Measurements from ENCODE around the gene NOL6.
"Not testable (repeated sequence)": the region's sequence is repeated elsewhere in the genome, so short reads cannot be mapped to it uniquely, and the experiment has no call there.

The NOL6 gene

GRCh38 chr9:33454661-33455026, 19.1 kb downstream of the NOL6 start:
- not testable (repeated sequence) for DNase-seq (ENCODE audit: extremely low spot score, insufficient read length, low read depth)
- FAIRE-seq: peak; percentile 54

- FAIRE-seq: peak; percentile 26
These were observed 19.6 kb downstream of the NOL6 start for GRCh38 chr9:33453999-33454660.

GRCh38 chr9:33453286-33453860, 20.4 kb downstream of the NOL6 start:
- no peak for DNase-seq (ENCODE audit: extremely low spot score, insufficient read length, low read depth)

More at GRCh38 chr9:33453999-33454660, 19.6 kb downstream of the NOL6 start:
- DNase-seq (ENCODE audit: extremely low spot score, insufficient read length, low read depth): no peak

GRCh38 chr9:33452828-33453271, 20.9 kb downstream of the NOL6 start:
- FAIRE-seq (peak; percentile 84), DNase-seq (ENCODE audit: extremely low spot score, insufficient read length, low read depth) (no peak)

More at GRCh38 chr9:33453286-33453860, 20.4 kb downstream of the NOL6 start:
- no peak for FAIRE-seq

- FAIRE-seq: no peak
These were observed 23.0 kb downstream of the NOL6 start for GRCh38 chr9:33450621-33451146.

GRCh38 chr9:33449715-33450114, 24.0 kb downstream of the NOL6 start:
- DNase-seq (ENCODE audit: extremely low spot score, insufficient read length, low read depth) (no peak), FAIRE-seq (no peak)

More at GRCh38 chr9:33450621-33451146, 23.0 kb downstream of the NOL6 start:
- no peak for DNase-seq (ENCODE audit: extremely low spot score, insufficient read length, low read depth)

GRCh38 chr9:33447799-33448553, 25.7 kb downstream of the NOL6 start:
- FAIRE-seq: no peak
- no peak for DNase-seq (ENCODE audit: extremely low spot score, insufficient read length, low read depth)

- FAIRE-seq: no peak
- DNase-seq (ENCODE audit: extremely low spot score, insufficient read length, low read depth): peak; percentile 30
These were observed 26.6 kb downstream of the NOL6 start, which contains the start of gene AQP3 for GRCh38 chr9:33446946-33447798. AQP3 (minus strand) TSS chr9:33447593; CDS start chr9:33447530, 63 bp downstream.

GRCh38 chr9:33446240-33446945, 27.3 kb downstream of the NOL6 start:
- peak; percentile 99 for FAIRE-seq
- peak; percentile 58 for DNase-seq (ENCODE audit: extremely low spot score, insufficient read length, low read depth)

- DNase-seq (ENCODE audit: extremely low spot score, insufficient read length, low read depth): no peak
- peak; percentile 24 for FAIRE-seq
These were observed 28.1 kb downstream of the NOL6 start for GRCh38 chr9:33445389-33446239.

- no peak for FAIRE-seq
- DNase-seq (ENCODE audit: extremely low spot score, insufficient read length, low read depth): no peak
These were observed 30.1 kb downstream of the NOL6 start for GRCh38 chr9:33443464-33444154.

GRCh38 chr9:33443047-33443446, 30.7 kb downstream of the NOL6 start:
- FAIRE-seq: no peak
- no peak for DNase-seq (ENCODE audit: extremely low spot score, insufficient read length, low read depth)

GRCh38 chr9:33442125-33442524, 31.6 kb downstream of the NOL6 start:
- FAIRE-seq: no peak
- no peak for DNase-seq (ENCODE audit: extremely low spot score, insufficient read length, low read depth)

GRCh38 chr9:33440609-33441008, 33.1 kb downstream of the NOL6 start:
- DNase-seq (ENCODE audit: extremely low spot score, insufficient read length, low read depth) (no peak), FAIRE-seq (no peak)

GRCh38 chr9:33440204-33440603, 33.5 kb downstream of the NOL6 start:
- DNase-seq (ENCODE audit: extremely low spot score, insufficient read length, low read depth): no peak
- FAIRE-seq: no peak

- no peak for DNase-seq (ENCODE audit: extremely low spot score, insufficient read length, low read depth)
- FAIRE-seq: no peak
These were observed 34.0 kb downstream of the NOL6 start for GRCh38 chr9:33439731-33440130.

GRCh38 chr9:33438926-33439680, 34.6 kb downstream of the NOL6 start:
- DNase-seq (ENCODE audit: extremely low spot score, insufficient read length, low read depth): no peak
- FAIRE-seq: no peak
